Measurements from ENCODE around the gene SPEG. TPM values are rescaled to one million over a fixed set of nuclear protein-coding genes. Genes with fewer than 3 reads are reported as not detected.

Gene SPEG
- total RNA-seq, 1 experiment from 2014 or later = 30.7 TPM

DNA sequence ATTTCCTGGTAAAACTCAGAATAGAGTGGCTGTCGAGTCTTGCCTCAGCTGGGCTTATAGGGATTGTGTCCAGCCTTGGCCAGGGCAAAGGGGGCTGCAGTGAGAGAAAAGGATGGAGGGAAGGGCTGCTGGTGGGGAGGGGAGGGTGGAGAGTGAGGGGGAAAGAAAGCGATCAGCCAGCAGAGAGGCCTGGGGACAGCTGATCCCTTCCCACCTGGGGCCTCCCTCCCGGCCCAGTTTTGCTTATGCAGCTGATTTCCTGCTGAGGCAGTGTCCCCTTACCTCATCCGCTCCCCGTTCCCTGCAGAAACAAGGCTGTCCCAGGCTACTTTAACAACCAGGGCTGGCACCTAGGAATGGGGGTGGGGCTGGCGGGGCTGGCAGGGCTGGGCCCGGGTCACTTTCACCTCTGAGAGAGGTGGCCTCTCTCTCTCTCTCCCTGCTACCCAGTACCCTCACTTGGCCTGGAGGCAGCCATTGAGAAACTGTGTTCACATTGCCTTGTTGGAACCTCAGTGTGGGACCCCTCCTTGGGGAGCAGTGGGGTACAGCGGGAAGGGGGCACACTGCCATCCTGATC is 51.8 kb downstream of the SPEG start:
- no peak overlapping the region for H3K9ac ChIP-seq (ENCODE audit: low read length)
- intact Hi-C loops (cut with micrococcal nuclease) = no loop called here
- H3K4me1 ChIP-seq (ENCODE audit: insufficient read depth, low read length) = no peaks in the 10 kb centered on the region
- no peak overlapping the region for H3K27ac ChIP-seq (ENCODE audit: low read length)
- H3K4me2 ChIP-seq (ENCODE audit: low read length) = no peak overlapping the region
- H3K27me3 ChIP-seq (ENCODE audit: low read length) = no peaks in the 10 kb centered on the region
- no peaks in the 10 kb centered on the region for H3K9me2 ChIP-seq (replicated peaks; ENCODE audit: low read length)
- ChIA-PET POLR2A (ENCODE audit: unreplicated experiment) (interaction anchor here (0.6 kb wide), 1 partner anchor 60 kb away, joined by 6 read pairs; no protein-coding TSS in a partner anchor), CTCF (interaction anchor here (0.6 kb wide), 1 partner anchor 24 kb away, joined by 3 read pairs; no protein-coding TSS in a partner anchor)
- H3K79me2 ChIP-seq (ENCODE audit: low read length) = no peaks in the 10 kb centered on the region
- no peaks in the 10 kb centered on the region for H3F3A ChIP-seq (ENCODE audit: low read length, unreplicated experiment)
- no peak overlapping the region for H3K4me3 ChIP-seq (ENCODE audit: low read length)
- TF ChIP-seq EZH2phosphoT487 (IDR thresholded peaks at IDR 0.05; ENCODE audit: borderline replicate concordance, low read length) (no peak), EZH2 (IDR thresholded peaks at IDR 0.05; ENCODE audit: low read length, unreplicated experiment) (no peak)
- TF ChIP-seq, protein P1, sequence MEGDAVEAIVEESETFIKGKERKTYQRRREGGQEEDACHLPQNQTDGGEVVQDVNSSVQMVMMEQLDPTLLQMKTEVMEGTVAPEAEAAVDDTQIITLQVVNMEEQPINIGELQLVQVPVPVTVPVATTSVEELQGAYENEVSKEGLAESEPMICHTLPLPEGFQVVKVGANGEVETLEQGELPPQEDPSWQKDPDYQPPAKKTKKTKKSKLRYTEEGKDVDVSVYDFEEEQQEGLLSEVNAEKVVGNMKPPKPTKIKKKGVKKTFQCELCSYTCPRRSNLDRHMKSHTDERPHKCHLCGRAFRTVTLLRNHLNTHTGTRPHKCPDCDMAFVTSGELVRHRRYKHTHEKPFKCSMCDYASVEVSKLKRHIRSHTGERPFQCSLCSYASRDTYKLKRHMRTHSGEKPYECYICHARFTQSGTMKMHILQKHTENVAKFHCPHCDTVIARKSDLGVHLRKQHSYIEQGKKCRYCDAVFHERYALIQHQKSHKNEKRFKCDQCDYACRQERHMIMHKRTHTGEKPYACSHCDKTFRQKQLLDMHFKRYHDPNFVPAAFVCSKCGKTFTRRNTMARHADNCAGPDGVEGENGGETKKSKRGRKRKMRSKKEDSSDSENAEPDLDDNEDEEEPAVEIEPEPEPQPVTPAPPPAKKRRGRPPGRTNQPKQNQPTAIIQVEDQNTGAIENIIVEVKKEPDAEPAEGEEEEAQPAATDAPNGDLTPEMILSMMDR (conservative IDR thresholded peaks at IDR 0.05; ENCODE audit: low read depth, low read length) = no peak
- no TSS peak for BruUV-seq (replicated peaks)
- H4K20me1 ChIP-seq (ENCODE audit: low read length) = no peaks in the 10 kb centered on the region
- no peak overlapping the region for H2AFZ ChIP-seq (ENCODE audit: low read length)
- DNase-seq (no peak), ATAC-seq (no peak)
- no peaks in the 10 kb centered on the region for H3K36me3 ChIP-seq (ENCODE audit: low read depth, low read length)
- no peaks in the 10 kb centered on the region for H3K9me3 ChIP-seq (ENCODE audit: low read length)

DNA sequence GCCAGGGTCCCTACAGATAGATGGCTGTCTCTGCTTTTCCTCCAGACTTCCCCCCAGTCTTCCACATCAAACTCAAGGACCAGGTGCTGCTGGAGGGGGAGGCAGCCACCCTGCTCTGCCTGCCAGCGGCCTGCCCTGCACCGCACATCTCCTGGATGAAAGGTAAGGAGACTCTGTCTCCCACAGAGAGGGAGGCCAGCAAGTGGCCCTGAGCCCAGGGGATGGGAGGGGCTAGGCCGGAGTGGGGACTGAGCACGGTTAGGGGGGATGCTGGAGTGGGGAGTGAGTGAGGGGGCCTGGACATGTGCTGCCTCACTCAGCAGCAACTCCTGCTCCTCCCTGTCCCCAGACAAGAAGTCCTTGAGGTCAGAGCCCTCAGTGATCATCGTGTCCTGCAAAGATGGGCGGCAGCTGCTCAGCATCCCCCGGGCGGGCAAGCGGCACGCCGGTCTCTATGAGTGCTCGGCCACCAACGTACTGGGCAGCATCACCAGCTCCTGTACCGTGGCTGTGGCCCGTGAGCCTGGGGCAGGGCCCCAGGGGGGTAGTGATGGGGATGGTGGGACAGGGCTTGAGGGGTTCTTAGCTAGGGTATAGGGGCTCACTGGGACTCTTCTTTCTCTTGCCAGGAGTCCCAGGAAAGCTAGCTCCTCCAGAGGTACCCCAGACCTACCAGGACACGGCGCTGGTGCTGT is 53.7 kb downstream of the SPEG start:
- Histone ChIP-seq H3K9me2 (replicated peaks; ENCODE audit: low read length) (no peaks in the 10 kb centered on the region), H3K4me1 (ENCODE audit: insufficient read depth, low read length) (no peaks in the 10 kb centered on the region), H3K4me3 (ENCODE audit: low read length) (no peak overlapping the region), H3K27me3 (ENCODE audit: low read length) (no peaks in the 10 kb centered on the region), H3K27ac (ENCODE audit: low read length) (no peak overlapping the region), H3K36me3 (ENCODE audit: low read depth, low read length) (no peaks in the 10 kb centered on the region), H3K9ac (ENCODE audit: low read length) (no peak overlapping the region), H3K9me3 (ENCODE audit: low read length) (no peaks in the 10 kb centered on the region), H3F3A (ENCODE audit: low read length, unreplicated experiment) (no peaks in the 10 kb centered on the region), H3K4me2 (ENCODE audit: low read length) (no peak overlapping the region), H2AFZ (ENCODE audit: low read length) (no peak overlapping the region), H3K79me2 (ENCODE audit: low read length) (no peaks in the 10 kb centered on the region), H4K20me1 (ENCODE audit: low read length) (no peaks in the 10 kb centered on the region)
- DNase-seq (no peak), ATAC-seq (no peak)
- ChIA-PET POLR2A (ENCODE audit: unreplicated experiment) (no interaction called here), CTCF (no interaction called here)
- TF ChIP-seq, protein P1 (conservative IDR thresholded peaks at IDR 0.05; ENCODE audit: low read depth, low read length) = no peak
- TF ChIP-seq EZH2 (IDR thresholded peaks at IDR 0.05; ENCODE audit: low read length, unreplicated experiment) = no peak
- TF ChIP-seq EZH2phosphoT487 (IDR thresholded peaks at IDR 0.05; ENCODE audit: borderline replicate concordance, low read length) = no peak
- intact Hi-C loops (cut with micrococcal nuclease) = no loop called here
- BruUV-seq (replicated peaks) = no TSS peak

DNA sequence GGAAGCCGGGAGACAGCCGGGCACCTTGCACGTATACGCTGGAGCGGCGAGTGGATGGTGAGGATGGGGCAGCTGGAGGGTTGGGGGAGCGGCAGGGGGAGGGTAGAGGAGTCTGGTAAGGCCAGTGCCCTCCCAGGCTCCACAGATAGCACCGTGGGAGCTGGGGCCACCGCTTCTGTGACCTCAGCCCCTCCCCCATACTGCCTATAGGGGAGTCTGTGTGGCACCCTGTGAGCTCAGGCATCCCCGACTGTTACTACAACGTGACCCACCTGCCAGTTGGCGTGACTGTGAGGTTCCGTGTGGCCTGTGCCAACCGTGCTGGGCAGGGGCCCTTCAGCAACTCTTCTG is 54.2 kb downstream of the SPEG start:
- ChIA-PET CTCF (no interaction called here), POLR2A (ENCODE audit: unreplicated experiment) (no interaction called here)
- Histone ChIP-seq H3K4me3 (ENCODE audit: low read length) (no peak overlapping the region), H3K9me2 (replicated peaks; ENCODE audit: low read length) (no peaks in the 10 kb centered on the region), H3K27me3 (ENCODE audit: low read length) (no peaks in the 10 kb centered on the region), H3K27ac (ENCODE audit: low read length) (no peak overlapping the region), H3K9me3 (ENCODE audit: low read length) (no peaks in the 10 kb centered on the region), H3F3A (ENCODE audit: low read length, unreplicated experiment) (no peaks in the 10 kb centered on the region), H3K79me2 (ENCODE audit: low read length) (no peaks in the 10 kb centered on the region), H3K4me1 (ENCODE audit: insufficient read depth, low read length) (no peaks in the 10 kb centered on the region), H2AFZ (ENCODE audit: low read length) (no peak overlapping the region), H3K36me3 (ENCODE audit: low read depth, low read length) (no peaks in the 10 kb centered on the region), H3K4me2 (ENCODE audit: low read length) (no peak overlapping the region), H3K9ac (ENCODE audit: low read length) (no peak overlapping the region), H4K20me1 (ENCODE audit: low read length) (no peaks in the 10 kb centered on the region)
- DNase-seq (no peak), ATAC-seq (no peak)
- no TSS peak for BruUV-seq (replicated peaks)
- intact Hi-C loops (cut with micrococcal nuclease) = no loop called here
- TF ChIP-seq EZH2 (IDR thresholded peaks at IDR 0.05; ENCODE audit: low read length, unreplicated experiment) = no peak
- TF ChIP-seq, protein P1 (conservative IDR thresholded peaks at IDR 0.05; ENCODE audit: low read depth, low read length) = no peak
- no peak for TF ChIP-seq EZH2phosphoT487 (IDR thresholded peaks at IDR 0.05; ENCODE audit: borderline replicate concordance, low read length)

Data from PC-3 (cell line).